ENCODE data around the gene TRMT1.

The TRMT1 gene

GRCh38 chr19:13070425-13071140, 46.0 kb downstream of the TRMT1 start:
- no peak for DNase-seq (ENCODE audit: low spot score)

DNA sequence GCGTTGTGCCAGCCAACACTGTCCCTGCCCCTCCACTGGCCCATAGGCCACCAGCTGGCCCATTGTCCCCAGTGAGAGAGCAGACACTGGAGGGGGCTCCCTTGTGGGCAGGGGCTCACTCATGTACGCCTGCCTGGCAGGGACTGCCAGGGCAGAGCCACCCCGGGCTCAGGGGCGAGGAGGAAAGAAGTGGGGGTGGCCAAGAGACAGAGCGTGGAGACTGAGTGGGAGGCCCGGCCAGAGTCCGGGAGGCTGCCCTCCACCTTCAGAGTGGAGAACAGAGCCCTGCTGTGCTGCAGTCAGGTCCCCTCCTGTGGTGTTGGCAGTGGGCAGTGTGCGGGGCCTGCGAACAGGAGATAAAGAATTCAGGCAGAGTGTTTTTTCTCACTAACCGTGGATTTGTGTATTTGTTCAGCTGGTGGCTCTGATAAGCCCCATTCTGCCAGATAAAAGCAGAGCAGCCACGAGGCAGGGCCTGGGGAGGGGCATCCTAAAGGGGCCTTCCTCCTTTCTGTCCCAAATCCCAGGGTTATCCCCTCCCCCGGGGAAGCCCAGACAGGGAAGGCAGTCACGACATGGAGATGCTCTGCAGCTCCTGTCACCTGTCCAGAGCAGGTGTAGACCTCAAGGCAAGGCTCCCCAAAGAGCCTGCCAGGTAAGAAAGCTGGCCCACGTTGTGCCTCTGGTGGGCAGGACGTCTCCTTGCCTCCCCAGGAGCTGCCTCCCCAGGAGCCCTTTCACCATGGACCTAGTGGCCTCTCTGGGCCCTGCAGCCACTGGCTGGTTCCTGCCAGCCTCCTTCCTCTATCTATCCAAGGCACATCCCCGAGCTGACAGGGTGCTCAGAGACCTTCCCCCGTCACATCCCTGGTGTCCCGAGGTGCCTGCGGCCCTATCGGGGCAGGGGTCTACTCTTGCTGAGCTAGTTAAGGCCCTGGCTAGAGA, 46.9 kb downstream of the TRMT1 start:
- DNase-seq (ENCODE audit: low spot score): no peak

- DNase-seq (ENCODE audit: low spot score): no peak
These were observed 48.3 kb downstream of the TRMT1 start for GRCh38 chr19:13068085-13068846.

DNA sequence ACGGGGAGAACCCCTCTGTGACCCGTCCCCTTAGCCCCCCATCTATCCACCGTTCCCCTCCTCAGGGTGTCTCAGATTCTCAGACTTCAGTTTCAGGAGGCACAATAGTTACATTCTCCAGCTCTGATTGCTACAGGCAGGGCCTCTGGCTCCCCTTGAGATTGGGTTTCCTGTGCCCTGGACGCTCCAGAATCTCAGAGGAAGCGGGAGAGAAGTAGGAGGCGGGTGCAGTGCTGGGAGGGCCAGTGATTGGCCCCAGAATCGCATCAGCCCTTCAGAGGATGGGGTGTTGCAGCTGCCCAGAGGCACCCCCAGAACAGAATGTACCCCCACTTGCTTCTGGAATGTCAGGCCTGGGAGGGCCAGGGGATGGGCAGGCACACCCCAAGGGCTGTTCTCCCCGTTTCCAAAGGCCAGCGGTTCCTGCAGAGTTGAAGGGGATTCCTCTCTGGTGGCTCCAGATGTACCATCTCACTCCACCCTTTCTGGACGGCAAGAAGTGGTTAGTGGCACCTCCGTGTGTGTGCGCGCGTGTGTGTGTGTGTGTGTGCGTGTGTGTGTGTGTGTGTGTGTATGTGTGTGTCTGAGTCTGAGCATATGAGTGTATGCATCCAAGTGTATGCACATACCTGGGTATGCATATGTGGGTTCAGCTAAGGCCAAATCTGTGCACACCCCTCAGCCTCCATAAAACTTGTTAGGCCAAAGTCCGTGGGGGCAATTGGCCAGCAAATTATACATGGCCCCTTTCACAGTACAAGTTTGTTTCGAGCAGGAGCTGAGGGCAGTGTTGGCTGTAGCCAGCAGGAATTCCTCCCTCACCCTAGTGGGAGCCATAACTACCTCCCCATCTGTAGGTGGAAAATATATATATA, 49.4 kb downstream of the TRMT1 start:
- DNase-seq (ENCODE audit: low spot score): no peak

- no peak for DNase-seq (ENCODE audit: low spot score)
These were observed 50.3 kb downstream of the TRMT1 start for GRCh38 chr19:13066226-13066625.

- DNase-seq (ENCODE audit: low spot score): no peak
These were observed 52.4 kb downstream of the TRMT1 start for GRCh38 chr19:13064092-13064489.

DNA sequence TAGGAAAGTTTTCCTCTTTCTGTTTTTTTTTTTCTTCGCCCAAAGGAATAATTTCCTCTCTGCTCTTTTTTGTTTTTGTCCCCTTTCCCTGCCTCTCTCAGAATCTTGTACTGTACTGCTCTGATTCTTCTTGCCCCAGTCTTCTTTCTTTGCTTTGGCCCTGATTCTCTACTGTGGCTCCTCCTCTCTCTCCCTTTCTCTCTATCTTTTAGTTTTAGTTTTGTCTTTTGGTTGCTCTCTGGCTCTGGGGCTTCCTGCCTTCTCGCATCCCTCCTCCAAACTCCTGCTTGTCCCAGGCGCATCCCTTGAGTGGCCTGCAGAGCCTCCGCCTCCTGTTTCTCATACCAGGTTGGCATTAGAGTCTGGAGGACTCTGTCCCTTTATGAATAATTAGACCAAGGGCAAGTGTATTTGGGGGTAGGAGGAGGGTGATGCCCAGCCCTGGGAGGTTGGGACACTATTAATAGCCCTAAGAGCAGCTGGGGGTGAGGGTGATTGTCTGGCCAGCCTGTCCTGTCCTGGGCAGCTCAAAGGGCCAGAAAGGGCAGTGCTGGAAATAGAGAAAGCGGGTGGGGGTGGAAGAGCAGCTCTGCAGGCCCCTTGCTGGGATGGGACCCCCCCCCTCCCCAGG, 53.0 kb downstream of the TRMT1 start:
- DNase-seq (ENCODE audit: low spot score): no peak

DNA sequence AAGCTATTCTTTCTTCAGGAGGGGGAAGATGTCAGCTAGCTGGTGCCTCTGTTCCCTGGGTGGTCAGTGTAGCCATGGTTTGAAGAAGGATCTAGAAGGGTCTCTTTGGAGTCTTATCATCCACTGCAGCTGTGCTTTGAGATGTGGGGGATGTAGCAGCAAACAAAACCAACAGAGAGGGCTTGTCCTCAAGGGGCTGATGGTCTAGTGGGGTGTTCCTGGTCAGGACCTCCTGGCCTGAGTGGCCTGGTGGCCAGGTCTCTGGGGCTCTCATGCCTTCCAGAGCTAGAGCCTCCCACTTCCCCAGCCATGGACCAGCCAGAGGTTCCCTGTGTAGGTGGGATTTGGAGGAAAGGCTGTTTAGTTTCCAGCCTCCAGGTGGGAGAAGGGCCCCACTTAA, 54.2 kb downstream of the TRMT1 start:
- DNase-seq (ENCODE audit: low spot score): no peak

DNA sequence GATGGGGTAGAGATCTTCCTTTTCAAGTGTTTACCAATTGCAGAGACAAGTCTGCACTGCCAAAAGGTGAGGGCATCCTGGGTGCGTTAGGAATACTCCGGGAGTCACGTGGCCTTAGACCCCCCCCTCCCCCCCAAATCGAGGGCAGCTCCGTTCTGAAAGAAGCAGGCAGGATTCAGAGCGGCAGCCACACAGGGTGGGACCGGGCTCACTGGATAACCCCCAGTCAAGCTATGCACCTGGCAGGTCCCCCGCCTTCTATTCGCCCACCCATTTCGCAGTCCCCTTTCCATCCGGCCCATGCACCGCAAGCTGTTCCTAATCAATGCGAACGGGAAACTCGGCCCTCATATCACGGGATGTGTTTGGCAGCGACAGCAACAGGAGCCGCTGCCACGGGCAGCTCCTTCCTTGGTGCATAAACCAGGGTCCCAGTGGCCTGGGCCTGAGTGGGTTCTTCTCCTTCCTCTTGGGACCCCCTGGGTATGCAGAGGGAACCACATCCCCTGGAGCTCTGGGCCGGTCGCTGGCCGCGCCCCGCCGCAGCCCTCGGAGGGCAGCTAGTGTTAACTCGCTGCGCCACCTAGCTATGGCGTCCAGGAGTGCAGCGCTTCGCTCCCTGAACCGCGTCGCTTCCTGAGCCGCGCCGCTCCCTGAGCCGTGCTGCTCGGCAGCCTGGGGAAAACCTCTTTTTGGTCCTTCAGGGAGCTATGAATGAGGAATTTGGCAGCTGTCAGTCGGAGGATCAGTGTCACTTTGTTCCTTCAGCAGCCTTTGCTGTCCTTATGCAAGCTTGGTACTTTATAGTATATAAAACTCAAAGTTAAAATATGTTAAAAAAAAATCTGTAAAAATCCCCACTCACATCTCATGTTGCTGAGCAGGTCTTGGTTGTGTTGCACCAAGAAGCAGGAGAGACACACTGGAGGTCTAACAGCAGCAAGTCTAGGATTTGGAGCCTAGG, 55.3 kb downstream of the TRMT1 start:
- peak; percentile 88 for DNase-seq (ENCODE audit: low spot score)

DNA sequence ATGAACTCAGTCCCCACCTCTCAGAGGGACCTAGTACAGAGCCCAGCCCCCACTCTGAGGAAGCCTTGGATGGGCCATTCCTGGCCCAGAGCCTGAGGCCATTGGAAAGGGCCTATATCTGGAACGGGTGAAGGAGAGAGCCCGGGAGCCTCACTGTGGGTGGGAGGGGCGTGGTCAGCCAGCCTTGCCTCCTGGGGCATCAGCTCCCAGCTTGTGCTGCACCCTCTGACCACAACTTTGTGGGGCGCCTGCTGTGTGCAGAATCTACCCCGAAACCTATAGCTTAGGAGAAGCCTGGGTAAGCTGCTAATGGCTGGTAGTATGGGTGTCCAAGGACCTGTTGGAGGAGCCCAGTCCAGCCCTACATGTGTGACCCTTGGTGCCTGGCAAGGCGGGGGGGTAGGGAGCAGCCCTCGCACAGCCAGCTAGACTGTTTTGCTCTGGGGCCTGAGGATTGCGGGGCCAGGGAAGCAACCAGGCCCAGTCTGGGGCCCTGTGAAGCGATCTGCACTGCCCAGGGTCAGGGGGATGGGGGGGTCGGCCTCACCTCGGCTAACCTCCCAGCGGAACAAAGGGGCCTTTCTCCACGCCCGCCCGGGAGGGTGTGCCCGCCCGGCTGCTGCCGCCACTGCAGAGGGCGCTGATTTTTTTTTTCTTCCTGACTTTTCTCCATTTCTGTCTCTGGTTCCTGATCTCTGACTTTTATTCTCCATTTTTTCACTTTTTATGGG, 56.1 kb downstream of the TRMT1 start:
- peak; percentile 75 for DNase-seq (ENCODE audit: low spot score)

- no peak for DNase-seq (ENCODE audit: low spot score)
These were observed 57.4 kb downstream of the TRMT1 start for GRCh38 chr19:13058951-13059660.

DNA sequence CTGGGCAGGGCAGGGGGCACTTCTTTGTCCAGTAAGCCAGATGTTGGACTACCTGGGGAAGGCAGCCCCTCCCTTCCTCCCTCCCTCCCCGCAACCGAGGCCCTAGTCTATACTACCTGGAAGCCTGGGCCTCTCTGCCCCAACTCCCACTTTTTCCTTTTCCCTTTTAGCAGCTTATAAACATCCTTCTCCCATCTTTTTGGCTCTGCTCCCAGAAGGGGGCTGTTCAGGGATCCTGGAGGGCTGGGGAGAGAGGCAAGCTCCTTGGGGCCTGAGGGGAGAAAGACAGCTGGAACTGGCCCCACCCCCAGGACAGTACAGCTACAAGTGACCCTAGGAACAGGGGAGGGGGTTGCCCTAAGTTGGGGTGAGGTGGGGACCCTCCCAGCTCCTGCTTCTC, 58.8 kb downstream of the TRMT1 start:
- no peak for DNase-seq (ENCODE audit: low spot score)

- no peak for DNase-seq (ENCODE audit: low spot score)
These were observed 59.4 kb downstream of the TRMT1 start for GRCh38 chr19:13057147-13057572.

- peak; percentile 86 for DNase-seq (ENCODE audit: low spot score)
These were observed 60.4 kb downstream of the TRMT1 start for GRCh38 chr19:13056052-13056660.

GRCh38 chr19:13055213-13056051, 61.1 kb downstream of the TRMT1 start:
- peak; percentile 95 for DNase-seq (ENCODE audit: low spot score)

Measured in GM03348 (cell line).